Hindlimb muscle (tissue), 1 donor: ENCODE data around the gene CREB5. TPM values are rescaled to one million over a fixed set of nuclear protein-coding genes. Genes with fewer than 3 reads are reported as not detected.
"Not testable (repeated sequence)": the region's sequence is repeated elsewhere in the genome, so short reads cannot be mapped to it uniquely, and the experiment has no call there.

ENCODE experiments used
- DNase-seq: peaks from one replicate; pipeline ENCODE4 v3.0.0-alpha.2; 2013
- polyA plus RNA-seq: library from polyadenylated mRNA; unstranded; fragments of 120-200 nt; gene quantifications from one replicate; pipeline ENCODE4 v1.2.1, GENCODE V29; 2013; ENCODE audit not compliant: insufficient read length

CREB5 gene
- polyA plus RNA-seq, 1 donor: 24.4 TPM

GRCh38 chr7:28587211-28587610, 174.9 kb downstream of the CREB5 start:
- no peak for DNase-seq

GRCh38 chr7:28588602-28589001, 176.3 kb downstream of the CREB5 start:
- DNase-seq: no peak

- no peak for DNase-seq
These were observed 178.8 kb downstream of the CREB5 start for GRCh38 chr7:28591041-28591674.

- no peak for DNase-seq
These were observed 179.5 kb downstream of the CREB5 start for GRCh38 chr7:28591725-28592349.

GRCh38 chr7:28592861-28593260, 180.5 kb downstream of the CREB5 start:
- no peak for DNase-seq

- no peak for DNase-seq
These were observed 182.8 kb downstream of the CREB5 start for GRCh38 chr7:28595076-28595475.

- DNase-seq: no peak
These were observed 183.5 kb downstream of the CREB5 start for GRCh38 chr7:28595801-28596200.

GRCh38 chr7:28596245-28596935, 184.1 kb downstream of the CREB5 start:
- DNase-seq: no peak

- no peak for DNase-seq
These were observed 185.0 kb downstream of the CREB5 start for GRCh38 chr7:28597284-28597683.

GRCh38 chr7:28598037-28598436, 185.7 kb downstream of the CREB5 start:
- not testable (repeated sequence) for DNase-seq

GRCh38 chr7:28598586-28598985, 186.3 kb downstream of the CREB5 start:
- DNase-seq: no peak

GRCh38 chr7:28599411-28599810, 187.1 kb downstream of the CREB5 start:
- no peak for DNase-seq

GRCh38 chr7:28602282-28602681, 190.0 kb downstream of the CREB5 start:
- no peak for DNase-seq

GRCh38 chr7:28605427-28606085, 193.2 kb downstream of the CREB5 start:
- DNase-seq: no peak

- no peak for DNase-seq
These were observed 194.1 kb downstream of the CREB5 start for GRCh38 chr7:28606421-28606820.

GRCh38 chr7:28607855-28608193, 195.5 kb downstream of the CREB5 start:
- DNase-seq: no peak

GRCh38 chr7:28608237-28608656, 195.9 kb downstream of the CREB5 start:
- no peak for DNase-seq

GRCh38 chr7:28608731-28609130, 196.4 kb downstream of the CREB5 start:
- DNase-seq: no peak

- DNase-seq: no peak
These were observed 197.3 kb downstream of the CREB5 start for GRCh38 chr7:28609608-28610007.

- not testable (repeated sequence) for DNase-seq
These were observed 199.1 kb downstream of the CREB5 start for GRCh38 chr7:28611399-28611897.

GRCh38 chr7:28613262-28613661, 200.9 kb downstream of the CREB5 start:
- DNase-seq: no peak

- no peak for DNase-seq
These were observed 202.8 kb downstream of the CREB5 start for GRCh38 chr7:28615091-28615490.

- DNase-seq: no peak
These were observed 205.1 kb downstream of the CREB5 start for GRCh38 chr7:28617308-28617880.
